Liver (tissue), 3 donors: ENCODE data around the gene NNMT.

Experiments
- CTCF ChIP-seq: fragments of 150-350 bp; IDR thresholded peaks from 2 replicates; pipeline ENCODE4 v1.5.1; 2017; ENCODE audit warnings: improper control_type of control experiment, low read depth, low read length; ENCODE audit not compliant: missing input control
- EGR1 ChIP-seq, 2 donors: IDR thresholded peaks; 2 replicates each; pipeline ENCODE4 v1.6.1; 2016 to 2018; ENCODE audit warnings: antibody characterized with exemption in 2 of 2, low read depth in 2 of 2
- GABPA ChIP-seq, 2 donors: IDR thresholded peaks in 1 of 2; conservative IDR thresholded peaks in 1 of 2; 2 replicates each; pipeline ENCODE4 v1.6.1; 2016; ENCODE audit warnings: antibody characterized with exemption in 2 of 2, mild to moderate bottlenecking in 1 of 2, moderate library complexity in 1 of 2
- HNF4G ChIP-seq: IDR thresholded peaks from 2 replicates; pipeline ENCODE4 v1.6.1; 2016; ENCODE audit warnings: antibody characterized with exemption
- MAX ChIP-seq: IDR thresholded peaks from 2 replicates; pipeline ENCODE4 v1.6.1; 2016; ENCODE audit warnings: antibody characterized with exemption
- RXRA ChIP-seq, 2 donors: IDR thresholded peaks; 2 replicates each; pipeline ENCODE4 v1.6.1; 2017 to 2018; ENCODE audit warnings: antibody characterized with exemption in 2 of 2, mild to moderate bottlenecking in 1 of 2
- TAF1 ChIP-seq: conservative IDR thresholded peaks from 2 replicates; pipeline ENCODE4 v1.6.1; 2016; ENCODE audit warnings: antibody characterized with exemption, mild to moderate bottlenecking
- ZBTB33 ChIP-seq: IDR thresholded peaks from 2 replicates; pipeline ENCODE4 v1.6.1; 2016; ENCODE audit warnings: antibody characterized with exemption
- donor health status: healthy.
- donor health status: healthy.

- peak; percentile 66 for TF ChIP-seq CTCF
- no peak for TF ChIP-seq EGR1 (IDR thresholded peaks at IDR 0.05; ENCODE audit: low read depth in 2 of 2)
- no peak for TF ChIP-seq MAX
- no peak for TF ChIP-seq TAF1
- TF ChIP-seq HNF4G: no peak
- TF ChIP-seq RXRA (IDR thresholded peaks at IDR 0.05): peak in 1 of 2 donors; percentile 18
- TF ChIP-seq GABPA (IDR thresholded peaks at IDR 0.05 in 1 of 2, conservative IDR thresholded peaks at IDR 0.05 in 1 of 2): no peak
- TF ChIP-seq ZBTB33: no peak
Measured at GRCh38 chr11:114340311-114341131, 44.3 kb downstream of the NNMT start.
